Bronchus fibroblast of lung (primary cell): Measurements from ENCODE around the gene WFDC10A. TPM values are rescaled to one million over a fixed set of nuclear protein-coding genes. Genes with fewer than 3 reads are reported as not detected.

Experiments
- total RNA-seq: library from RNA; depleted of rRNA; stranded (reverse); fragments of >200 nt; gene quantifications from 2 replicates; pipeline ENCODE4 v1.2.3, GENCODE V29; 2015

The WFDC10A gene
- total RNA-seq, result not detected in 2 replicates

GRCh38 chr20:45629496-45630100 is at the start of gene WFDC10A:
Gene WFDC10A, plus strand, starts transcription at chr20:45629739. Its CDS starts 75 bp downstream, at chr20:45629814.

GRCh38 chr20:45631184-45631583 is 1.6 kb downstream of the WFDC10A start, which contains the start of gene WFDC9:
Gene WFDC9, minus strand, starts transcription at chr20:45631284. Its CDS starts 21,103 bp downstream, at chr20:45610181.

GRCh38 chr20:45670139-45670538 is 40.6 kb downstream of the WFDC10A start, which contains the start of gene WFDC11:
Gene WFDC11, minus strand, starts transcription at chr20:45670239. Its CDS starts 19,639 bp downstream, at chr20:45650600.

Other genes with a start within 250 kb of the WFDC10A start
- 9.6 and 12.8 TPM in 2 replicates for gene DBNDD2, start 221.4 kb upstream of the WFDC10A start, total RNA-seq
- gene PIGT, start 213.6 kb upstream of the WFDC10A start, total RNA-seq, result 91.5 and 94.7 TPM in 2 replicates
- gene WFDC2, start 160.0 kb upstream of the WFDC10A start, total RNA-seq, result not detected in 2 replicates
- gene SPINT3, start 114.1 kb upstream of the WFDC10A start, total RNA-seq, result not detected in 2 replicates
- not detected in 2 replicates for gene WFDC6, start 90.3 kb upstream of the WFDC10A start, total RNA-seq
- gene EPPIN, start 82.3 kb upstream of the WFDC10A start, total RNA-seq, result not detected in 2 replicates
- gene WFDC8, start 50.5 kb upstream of the WFDC10A start, total RNA-seq, result not detected in 2 replicates
- gene WFDC9, start 1.5 kb downstream of the WFDC10A start, total RNA-seq, result not detected in 2 replicates
- not detected in 2 replicates for gene WFDC11, start 40.5 kb downstream of the WFDC10A start, total RNA-seq
- not detected in 2 replicates for gene WFDC13, start 72.3 kb downstream of the WFDC10A start, total RNA-seq
- gene WFDC10B, start 75.3 kb downstream of the WFDC10A start, total RNA-seq, result not detected in 2 replicates
- not detected in 2 replicates for gene SPINT4, start 92.6 kb downstream of the WFDC10A start, total RNA-seq
- 0.67 TPM in 1 of 2 replicates, not detected in the other for gene WFDC3, start 162.1 kb downstream of the WFDC10A start, total RNA-seq
- gene DNTTIP1, start 162.2 kb downstream of the WFDC10A start, total RNA-seq, result 29.6 and 36.7 TPM in 2 replicates
- 225 and 261 TPM in 2 replicates for gene UBE2C, start 182.9 kb downstream of the WFDC10A start, total RNA-seq
- 0.84 TPM in 1 of 2 replicates, not detected in the other for gene TNNC2, start 197.6 kb downstream of the WFDC10A start, total RNA-seq
- 49.5 and 53.3 TPM in 2 replicates for gene SNX21, start 204.1 kb downstream of the WFDC10A start, total RNA-seq
- 39.8 and 40.3 TPM in 2 replicates for gene ACOT8, start 227.7 kb downstream of the WFDC10A start, total RNA-seq
- 3.9 and 4.0 TPM in 2 replicates for gene ZSWIM3, start 227.9 kb downstream of the WFDC10A start, total RNA-seq